ENCODE results near the gene KCNK15.

Gene KCNK15

DNA sequence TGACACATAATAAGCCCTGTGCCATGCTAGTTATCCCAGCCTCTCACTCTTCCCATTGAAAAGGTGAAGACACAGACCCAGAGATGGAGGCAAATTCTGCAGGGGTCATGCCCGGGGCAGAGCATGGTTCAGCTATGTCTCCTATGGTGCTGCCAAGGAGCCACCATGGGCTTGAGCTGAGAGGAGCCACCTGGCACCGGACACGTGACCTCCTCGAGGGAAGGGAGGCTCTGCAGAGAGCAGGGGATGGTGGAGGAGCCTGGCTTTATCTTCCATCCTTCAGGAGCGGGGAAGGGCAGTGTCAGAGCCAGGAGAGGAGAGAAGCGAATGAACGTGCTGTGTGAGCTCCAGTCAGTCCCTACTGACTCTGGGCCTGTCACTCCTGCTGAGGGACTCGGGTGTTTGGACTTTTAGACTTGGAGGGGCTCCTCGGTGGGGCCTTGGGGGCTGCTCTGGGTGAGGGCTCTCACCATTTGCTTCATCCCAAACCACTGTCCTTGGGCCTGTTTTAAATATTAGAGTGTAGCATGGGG is 41.6 kb upstream of the KCNK15 start:
- Histone ChIP-seq H3K4me2 (no peak overlapping the region), H3K27me3 (ENCODE audit: insufficient read depth, low read depth) (peaks cover 83% of the 10 kb centered on the region), H2AFZ (ENCODE audit: low read depth) (no peak overlapping the region), H3K27ac (no peak overlapping the region), H3K36me3 (ENCODE audit: insufficient read depth) (no peaks in the 10 kb centered on the region), H3K9ac (no peak overlapping the region), H3K4me3 (IDR thresholded peaks at IDR 0.05; ENCODE audit: insufficient read depth, low read depth, low read length) (no peak overlapping the region), H3K79me2 (ENCODE audit: insufficient read depth, low read depth) (no peaks in the 10 kb centered on the region), H3K4me1 (ENCODE audit: low read depth, poor library complexity, severe bottlenecking) (no peaks in the 10 kb centered on the region), H4K20me1 (ENCODE audit: insufficient read depth) (no peaks in the 10 kb centered on the region; the same call in 1 of the 2 replicates)
- TF ChIP-seq CTCF (conservative IDR thresholded peaks at IDR 0.05; ENCODE audit: low read depth, low read length): no peak

DNA sequence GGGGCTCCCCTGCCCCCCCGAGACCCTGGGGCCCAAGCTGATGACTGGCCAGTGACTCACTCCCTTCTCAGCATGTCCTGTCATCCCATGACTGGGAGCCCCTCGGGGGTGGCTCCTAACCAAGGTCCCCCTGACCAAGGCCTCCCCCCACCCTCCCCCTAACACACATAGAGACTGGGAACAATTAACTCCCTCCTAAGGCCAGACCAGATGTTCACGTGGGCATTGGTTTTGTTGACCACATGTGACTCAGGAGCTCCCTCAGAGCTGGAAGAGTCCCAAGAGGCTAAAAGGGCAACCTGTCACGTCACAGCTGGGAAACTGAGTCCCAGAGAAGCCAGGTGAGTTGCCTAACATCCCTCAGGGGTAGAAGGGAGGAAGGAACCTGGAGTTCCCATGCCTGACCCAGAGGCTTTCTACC is 41.1 kb upstream of the KCNK15 start:
- no peak overlapping the region for H3K27ac ChIP-seq

GRCh38 chr20:44705364-44706094 is 40.1 kb upstream of the KCNK15 start:
- peaks cover 84% of the 10 kb centered on the region for H3K27me3 ChIP-seq (ENCODE audit: insufficient read depth, low read depth)
- no peak overlapping the region for H3K4me2 ChIP-seq
- TF ChIP-seq CTCF (conservative IDR thresholded peaks at IDR 0.05; ENCODE audit: low read depth, low read length): no peak
- H3K27ac ChIP-seq: no peak overlapping the region
- peaks cover 10% of the 10 kb centered on the region for H3K4me1 ChIP-seq (ENCODE audit: low read depth, poor library complexity, severe bottlenecking)
- H3K36me3 ChIP-seq (ENCODE audit: insufficient read depth): no peaks in the 10 kb centered on the region
- H3K4me3 ChIP-seq (IDR thresholded peaks at IDR 0.05; ENCODE audit: insufficient read depth, low read depth, low read length): no peak overlapping the region
- no peaks in the 10 kb centered on the region; the same call in 1 of the 2 replicates for H4K20me1 ChIP-seq (ENCODE audit: insufficient read depth)
- H2AFZ ChIP-seq (ENCODE audit: low read depth): no peak overlapping the region
- no peak overlapping the region for H3K9ac ChIP-seq
- H3K79me2 ChIP-seq (ENCODE audit: insufficient read depth, low read depth): no peaks in the 10 kb centered on the region

More for the DNA sequence above, 41.1 kb upstream of the KCNK15 start:
- Histone ChIP-seq H4K20me1 (ENCODE audit: insufficient read depth) (no peaks in the 10 kb centered on the region; the same call in 1 of the 2 replicates), H3K79me2 (ENCODE audit: insufficient read depth, low read depth) (no peaks in the 10 kb centered on the region), H3K4me1 (ENCODE audit: low read depth, poor library complexity, severe bottlenecking) (peaks cover 3% of the 10 kb centered on the region), H3K4me3 (IDR thresholded peaks at IDR 0.05; ENCODE audit: insufficient read depth, low read depth, low read length) (no peak overlapping the region), H3K27me3 (ENCODE audit: insufficient read depth, low read depth) (peaks cover 87% of the 10 kb centered on the region), H3K36me3 (ENCODE audit: insufficient read depth) (no peaks in the 10 kb centered on the region), H2AFZ (ENCODE audit: low read depth) (no peak overlapping the region), H3K9ac (no peak overlapping the region), H3K4me2 (no peak overlapping the region)
- no peak for TF ChIP-seq CTCF (conservative IDR thresholded peaks at IDR 0.05; ENCODE audit: low read depth, low read length)

DNA sequence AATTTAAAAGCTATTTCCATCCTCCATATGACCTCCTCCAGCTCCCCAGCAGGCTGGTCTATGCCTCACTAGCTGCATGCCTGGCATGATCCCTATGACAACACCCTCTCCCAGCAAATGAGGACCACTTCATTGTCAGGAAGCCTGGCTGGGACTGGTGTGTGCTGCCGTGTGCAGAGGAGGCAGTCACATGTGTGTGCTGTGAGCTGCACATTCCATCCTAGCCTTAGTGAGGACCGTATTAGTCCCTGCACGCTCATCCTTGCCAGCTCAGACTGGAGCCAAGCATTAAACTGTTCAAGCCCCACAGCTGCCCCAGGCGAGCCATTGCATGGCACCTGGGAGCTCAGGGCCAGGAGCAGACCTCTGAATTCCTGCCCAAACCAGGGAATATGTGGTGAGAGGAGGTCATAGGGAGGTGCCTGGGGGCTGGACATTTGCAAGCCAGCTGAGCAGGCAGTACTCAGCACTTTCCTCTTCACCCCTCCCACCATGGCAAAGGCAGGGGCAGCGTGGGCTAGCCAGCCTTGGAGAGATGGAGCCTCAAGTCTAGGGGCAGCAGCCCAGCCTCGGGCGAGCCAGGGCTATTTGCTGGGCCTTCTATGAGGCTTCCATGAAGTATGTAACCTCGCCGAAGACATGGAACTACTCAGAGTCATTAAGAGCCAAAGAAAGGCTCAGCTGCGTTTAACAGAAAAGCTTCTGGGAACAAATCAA is 39.2 kb upstream of the KCNK15 start:
- Histone ChIP-seq H3K36me3 (ENCODE audit: insufficient read depth) (no peaks in the 10 kb centered on the region), H3K4me2 (no peak overlapping the region), H3K79me2 (ENCODE audit: insufficient read depth, low read depth) (no peaks in the 10 kb centered on the region), H3K9ac (no peak overlapping the region), H3K4me1 (ENCODE audit: low read depth, poor library complexity, severe bottlenecking) (peaks cover 10% of the 10 kb centered on the region), H4K20me1 (ENCODE audit: insufficient read depth) (no peaks in the 10 kb centered on the region; the same call in 1 of the 2 replicates), H2AFZ (ENCODE audit: low read depth) (no peak overlapping the region), H3K4me3 (IDR thresholded peaks at IDR 0.05; ENCODE audit: insufficient read depth, low read depth, low read length) (no peak overlapping the region), H3K27me3 (ENCODE audit: insufficient read depth, low read depth) (peaks cover 83% of the 10 kb centered on the region), H3K27ac (no peak overlapping the region)
- TF ChIP-seq CTCF (conservative IDR thresholded peaks at IDR 0.05; ENCODE audit: low read depth, low read length): no peak

Measured in KMS-11 (cell line).